Vagina (tissue), 2 donors: ENCODE measurements around the gene TARDBP.

Experiments used
- CTCF ChIP-seq, 3 experiments: fragments of 450-650 bp in 2 of 3; fragments of 200-600 bp in 1 of 3; sonication (generic) in 1 of 3; IDR thresholded peaks; one replicate each; pipeline ENCODE4 v1.5.1; 2017 to 2019; ENCODE audit warnings: antibody characterized with exemption in 3 of 3, mild to moderate bottlenecking in 2 of 3, moderate library complexity in 2 of 3
- POLR2AphosphoS5 ChIP-seq, 2 donors: sonication (generic); formaldehyde crosslinking; IDR thresholded peaks; one replicate each; pipeline ENCODE4 v1.9.0; 2017; ENCODE audit warnings: antibody characterized with exemption in 2 of 2, mild to moderate bottlenecking in 2 of 2, low read depth in 1 of 2; ENCODE audit not compliant: insufficient read depth in 1 of 2

DNA sequence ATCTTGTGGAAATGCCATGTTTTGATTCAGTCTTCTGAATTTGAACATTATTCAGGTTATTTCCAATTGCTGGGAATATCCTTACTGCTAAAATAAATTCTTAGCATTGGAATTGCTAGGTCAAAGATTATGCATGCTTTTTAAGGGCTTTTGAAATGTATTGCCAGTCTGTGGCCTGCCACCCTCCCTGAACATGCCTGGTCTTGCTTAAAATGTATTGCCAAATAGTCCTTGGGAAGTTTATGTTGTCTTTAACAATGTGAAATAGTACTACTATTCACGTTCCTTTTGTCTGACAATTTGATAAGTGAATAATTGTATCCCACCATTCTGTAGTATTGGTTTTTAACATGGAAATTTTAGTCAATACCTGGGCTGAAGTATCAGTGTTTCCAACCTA is 13.6 kb downstream of the TARDBP start:
- TF ChIP-seq CTCF (IDR thresholded peaks at IDR 0.05), result no peak
- TF ChIP-seq POLR2AphosphoS5 (IDR thresholded peaks at IDR 0.05; ENCODE audit: insufficient read depth in 1 of 2, low read depth in 1 of 2), result no peak
